Sigmoid colon (tissue), 7 donors: Measurements from ENCODE around the gene PDE6A. TPM values are rescaled to one million over a fixed set of nuclear protein-coding genes. Genes with fewer than 3 reads are reported as not detected.

Experiments used
- DNase-seq: peaks from one replicate; pipeline ENCODE4 v3.0.0-alpha.2; 2019
- H3K27ac ChIP-seq, 4 donors: fragments of 200-600 bp; sonication (generic); one replicate each; pipeline ENCODE4 v1.5.1; 2016 to 2019; ENCODE audit warnings: mild to moderate bottlenecking in 1 of 4
- H3K27me3 ChIP-seq, 3 donors: fragments of 200-600 bp; sonication (generic); one replicate each; pipeline ENCODE4 v1.5.1; 2019; ENCODE audit warnings: mild to moderate bottlenecking in 1 of 3
- H3K36me3 ChIP-seq, 4 donors: fragments of 200-600 bp; sonication (generic); one replicate each; pipeline ENCODE4 v1.5.1; 2016 to 2019
- H3K4me1 ChIP-seq, 4 donors: fragments of 200-600 bp; sonication (generic); one replicate each; pipeline ENCODE4 v1.5.1; 2017 to 2019
- H3K4me3 ChIP-seq, 4 donors: fragments of 200-600 bp; sonication (generic); one replicate each; pipeline ENCODE4 v1.5.1; 2017 to 2019; ENCODE audit warnings: mild to moderate bottlenecking in 2 of 4, moderate library complexity in 1 of 4
- H3K9me3 ChIP-seq, 4 donors: fragments of 200-600 bp in 3 of 4; sonication (generic) in 3 of 4; one replicate each; pipeline versions ENCODE4 v1.5.1 to v1.6.1; 2013 to 2019
- EP300 ChIP-seq, 4 donors: sonication (generic); formaldehyde crosslinking; IDR thresholded peaks; one replicate each; pipeline ENCODE4 v1.6.1; 2017; ENCODE audit warnings: antibody characterized with exemption in 4 of 4
- POLR2A ChIP-seq, 2 donors: fragments of 450-650 bp; IDR thresholded peaks; one replicate each; pipeline ENCODE4 v1.6.1; 2016; ENCODE audit warnings: antibody characterized with exemption in 2 of 2, mild to moderate bottlenecking in 2 of 2, moderate library complexity in 2 of 2
- POLR2AphosphoS5 ChIP-seq, 4 donors: sonication (generic); formaldehyde crosslinking; IDR thresholded peaks; one replicate each; pipeline ENCODE4 v1.6.1; 2017; ENCODE audit warnings: antibody characterized with exemption in 4 of 4
- WGBS, 2 donors: extraction: QIAGEN DNeasy Blood & Tissue Kit; methylation state at CpG; one replicate each; pipeline ENCODE4 v1.1.7; 2013; 5-methylcytosine and 5-hydroxymethylcytosine counted together
- intact Hi-C: fragments of 100-400 bp; cut with DNase I; formaldehyde crosslinking; loops from one replicate; pipeline ENCODE4 v1.15.1; 2023
- polyA plus RNA-seq, 3 donors: library from polyadenylated mRNA; stranded (reverse); fragments of 200-250 nt; gene quantifications; one replicate each; pipeline ENCODE4 v1.2.3, GENCODE V29; 2013
- total RNA-seq, 4 donors: library from RNA; depleted of rRNA; stranded (reverse); fragments of >200 nt; gene quantifications; one replicate each; pipeline ENCODE4 v1.1.0, GENCODE V29; 2016
- TF ChIP-seq, protein P1 (sequence below), 4 experiments: fragments of 450-650 bp in 3 of 4; fragments of 200-600 bp in 1 of 4; IDR thresholded peaks; one replicate each; pipeline ENCODE4 v1.5.1; 2016 to 2019; ENCODE audit warnings: antibody characterized with exemption in 4 of 4, mild to moderate bottlenecking in 3 of 4, moderate library complexity in 2 of 4
- donor health status: healthy with polysubstance abuse.
- donor health status: Bipolar disorder and iron deficiency.
- donor health status: healthy.

Gene PDE6A
- total and polyA plus RNA-seq, 7 donors: 1.6 to 2.8 (median 2.4) TPM; not detected in 4

GRCh38 chr5:149924486-149924885 is 20.1 kb downstream of the PDE6A start:
- H3K36me3 ChIP-seq: no peaks in the 10 kb centered on the region
- no peak for DNase-seq
- 82 to 84% methylated on average over 5 of the region's 5 CpGs for WGBS, 2 donors
- intact Hi-C loops: no loop called here
- H3K27me3 ChIP-seq: no peaks in the 10 kb centered on the region
- H3K27ac ChIP-seq: no peak overlapping the region
- TF ChIP-seq EP300 (IDR thresholded peaks at IDR 0.05): no peak
- TF ChIP-seq POLR2A (IDR thresholded peaks at IDR 0.05): no peak
- TF ChIP-seq, protein P1, sequence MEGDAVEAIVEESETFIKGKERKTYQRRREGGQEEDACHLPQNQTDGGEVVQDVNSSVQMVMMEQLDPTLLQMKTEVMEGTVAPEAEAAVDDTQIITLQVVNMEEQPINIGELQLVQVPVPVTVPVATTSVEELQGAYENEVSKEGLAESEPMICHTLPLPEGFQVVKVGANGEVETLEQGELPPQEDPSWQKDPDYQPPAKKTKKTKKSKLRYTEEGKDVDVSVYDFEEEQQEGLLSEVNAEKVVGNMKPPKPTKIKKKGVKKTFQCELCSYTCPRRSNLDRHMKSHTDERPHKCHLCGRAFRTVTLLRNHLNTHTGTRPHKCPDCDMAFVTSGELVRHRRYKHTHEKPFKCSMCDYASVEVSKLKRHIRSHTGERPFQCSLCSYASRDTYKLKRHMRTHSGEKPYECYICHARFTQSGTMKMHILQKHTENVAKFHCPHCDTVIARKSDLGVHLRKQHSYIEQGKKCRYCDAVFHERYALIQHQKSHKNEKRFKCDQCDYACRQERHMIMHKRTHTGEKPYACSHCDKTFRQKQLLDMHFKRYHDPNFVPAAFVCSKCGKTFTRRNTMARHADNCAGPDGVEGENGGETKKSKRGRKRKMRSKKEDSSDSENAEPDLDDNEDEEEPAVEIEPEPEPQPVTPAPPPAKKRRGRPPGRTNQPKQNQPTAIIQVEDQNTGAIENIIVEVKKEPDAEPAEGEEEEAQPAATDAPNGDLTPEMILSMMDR (IDR thresholded peaks at IDR 0.05): no peak
- TF ChIP-seq POLR2AphosphoS5 (IDR thresholded peaks at IDR 0.05): no peak
- H3K4me3 ChIP-seq: no peak overlapping the region
- no peaks in the 10 kb centered on the region for H3K4me1 ChIP-seq
- no peaks in the 10 kb centered on the region for H3K9me3 ChIP-seq

DNA sequence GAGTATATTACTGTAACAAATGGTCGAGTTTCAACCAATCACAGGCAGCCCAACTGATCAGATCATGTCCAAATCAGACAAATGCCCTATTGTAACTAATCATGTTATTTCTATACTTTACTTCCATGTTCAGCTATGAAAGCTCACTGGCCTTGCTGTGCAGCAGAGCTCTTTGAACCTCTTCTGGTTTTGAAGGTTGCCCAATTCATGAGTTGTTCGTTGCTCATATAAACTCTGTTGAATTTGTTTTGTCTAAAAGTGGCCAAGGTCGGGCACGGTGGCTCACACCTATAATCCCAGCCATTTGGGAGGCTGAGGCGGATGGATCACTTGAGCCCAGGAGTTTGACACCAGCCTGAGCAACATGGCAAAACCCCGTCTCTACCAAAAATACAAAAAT is 21.6 kb downstream of the PDE6A start:
- Histone ChIP-seq H3K36me3 (no peaks in the 10 kb centered on the region), H3K4me1 (no peaks in the 10 kb centered on the region), H3K27me3 (no peaks in the 10 kb centered on the region), H3K27ac (no peak overlapping the region), H3K9me3 (no peaks in the 10 kb centered on the region), H3K4me3 (no peak overlapping the region)
- TF ChIP-seq POLR2AphosphoS5 (IDR thresholded peaks at IDR 0.05) (no peak), POLR2A (IDR thresholded peaks at IDR 0.05) (no peak), EP300 (IDR thresholded peaks at IDR 0.05) (no peak)
- TF ChIP-seq, protein P1 (IDR thresholded peaks at IDR 0.05): no peak
- DNase-seq: no peak
- 80 to 88% methylated on average over 6 of the region's 6 CpGs for WGBS, 2 donors
- intact Hi-C loops: no loop called here

GRCh38 chr5:149921597-149921996 is 23.0 kb downstream of the PDE6A start:
- intact Hi-C loops: no loop called here
- 92 to 96% methylated on average over 3 of the region's 3 CpGs for WGBS, 2 donors
- no peaks in the 10 kb centered on the region for H3K27me3 ChIP-seq
- DNase-seq: no peak
- no peak overlapping the region for H3K4me3 ChIP-seq
- H3K36me3 ChIP-seq: no peaks in the 10 kb centered on the region
- TF ChIP-seq, protein P1 (IDR thresholded peaks at IDR 0.05): no peak
- H3K27ac ChIP-seq: no peak overlapping the region
- no peaks in the 10 kb centered on the region for H3K9me3 ChIP-seq
- no peaks in the 10 kb centered on the region for H3K4me1 ChIP-seq

DNA sequence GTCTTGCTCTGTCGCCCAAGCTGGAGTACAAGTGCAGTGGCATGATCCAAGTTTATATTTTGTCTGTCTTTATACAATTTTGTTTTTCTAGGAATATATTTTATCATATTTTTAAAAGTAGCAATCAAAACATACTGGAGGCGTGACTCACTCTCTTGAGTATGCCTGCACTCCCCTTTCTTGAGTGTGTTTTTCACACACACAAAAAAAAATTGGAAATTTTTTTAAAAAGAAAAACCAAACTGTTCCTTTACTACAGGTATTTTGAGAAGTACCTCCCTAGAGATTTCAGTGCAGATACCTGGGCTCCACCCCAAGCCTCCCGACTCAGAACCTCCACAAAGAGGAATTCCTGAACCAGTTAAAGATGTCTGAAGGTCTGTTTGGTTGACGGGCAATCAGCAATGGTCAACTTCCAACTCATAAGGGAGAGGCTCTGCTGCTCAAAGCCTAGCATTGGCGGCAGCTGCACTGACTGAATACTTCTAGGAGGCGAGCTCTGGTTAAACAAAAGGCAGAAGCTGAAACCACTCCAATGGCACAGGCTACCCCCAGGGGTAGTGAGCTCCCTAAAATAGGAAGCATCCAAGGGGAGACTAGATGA is 27.4 kb downstream of the PDE6A start:
- no peak overlapping the region for H3K4me3 ChIP-seq
- no peak overlapping the region for H3K27ac ChIP-seq
- H3K9me3 ChIP-seq: no peaks in the 10 kb centered on the region
- H3K36me3 ChIP-seq: no peaks in the 10 kb centered on the region
- H3K4me1 ChIP-seq: no peaks in the 10 kb centered on the region
- no peak for TF ChIP-seq EP300 (IDR thresholded peaks at IDR 0.05)
- TF ChIP-seq POLR2A (IDR thresholded peaks at IDR 0.05): no peak
- no peak for DNase-seq
- intact Hi-C loops: no loop called here
- WGBS, 2 donors: 89 to 91% methylated on average over 6 of the region's 6 CpGs
- no peaks in the 10 kb centered on the region for H3K27me3 ChIP-seq

- Histone ChIP-seq H3K27ac (no peak overlapping the region), H3K4me3 (no peak overlapping the region), H3K27me3 (no peaks in the 10 kb centered on the region), H3K36me3 (no peaks in the 10 kb centered on the region), H3K4me1 (no peaks in the 10 kb centered on the region), H3K9me3 (no peaks in the 10 kb centered on the region)
- TF ChIP-seq EP300 (IDR thresholded peaks at IDR 0.05): no peak
- no peak for DNase-seq
- 90 to 95% methylated on average over 7 of the region's 7 CpGs for WGBS, 2 donors
- intact Hi-C loops: no loop called here
Measured at GRCh38 chr5:149916334-149917072, 28.1 kb downstream of the PDE6A start.
